ENCODE measurements around the gene LBHD1.
A peak's percentile ranks its signal among the peaks of the same experiment; 100 is the strongest.
"Not testable (repeated sequence)": the region's sequence is repeated elsewhere in the genome, so short reads cannot be mapped to it uniquely, and the experiment has no call there.

Gene LBHD1

DNA sequence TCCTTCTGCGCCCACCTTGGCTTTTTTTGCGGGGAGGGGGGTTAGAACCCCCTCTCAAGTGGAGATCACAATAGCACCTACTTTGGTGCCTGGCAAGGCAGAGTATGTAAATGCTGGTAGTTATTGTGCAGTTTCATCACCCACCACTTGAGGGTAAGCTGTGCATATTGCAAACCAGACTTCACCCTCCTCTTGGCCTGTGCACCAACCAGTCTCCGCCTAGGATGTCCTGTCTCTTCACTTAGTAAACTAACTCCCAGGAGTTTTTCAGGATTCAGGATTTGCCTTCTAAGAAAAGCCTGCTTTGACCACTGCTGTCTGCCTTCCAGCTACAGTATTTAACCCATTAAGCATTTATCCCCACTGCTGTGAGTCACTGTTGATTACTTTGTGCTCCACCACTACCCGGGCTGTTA, 8.8 kb upstream of the LBHD1 start:
- peak; percentile 64 for DNase-seq (ENCODE audit: low spot score)
- in situ Hi-C loops (cut with MboI; ENCODE audit: low sequenced_read_pairs, unreplicated experiment), result no loop called here
- TF ChIP-seq, protein P1, sequence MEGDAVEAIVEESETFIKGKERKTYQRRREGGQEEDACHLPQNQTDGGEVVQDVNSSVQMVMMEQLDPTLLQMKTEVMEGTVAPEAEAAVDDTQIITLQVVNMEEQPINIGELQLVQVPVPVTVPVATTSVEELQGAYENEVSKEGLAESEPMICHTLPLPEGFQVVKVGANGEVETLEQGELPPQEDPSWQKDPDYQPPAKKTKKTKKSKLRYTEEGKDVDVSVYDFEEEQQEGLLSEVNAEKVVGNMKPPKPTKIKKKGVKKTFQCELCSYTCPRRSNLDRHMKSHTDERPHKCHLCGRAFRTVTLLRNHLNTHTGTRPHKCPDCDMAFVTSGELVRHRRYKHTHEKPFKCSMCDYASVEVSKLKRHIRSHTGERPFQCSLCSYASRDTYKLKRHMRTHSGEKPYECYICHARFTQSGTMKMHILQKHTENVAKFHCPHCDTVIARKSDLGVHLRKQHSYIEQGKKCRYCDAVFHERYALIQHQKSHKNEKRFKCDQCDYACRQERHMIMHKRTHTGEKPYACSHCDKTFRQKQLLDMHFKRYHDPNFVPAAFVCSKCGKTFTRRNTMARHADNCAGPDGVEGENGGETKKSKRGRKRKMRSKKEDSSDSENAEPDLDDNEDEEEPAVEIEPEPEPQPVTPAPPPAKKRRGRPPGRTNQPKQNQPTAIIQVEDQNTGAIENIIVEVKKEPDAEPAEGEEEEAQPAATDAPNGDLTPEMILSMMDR (IDR thresholded peaks at IDR 0.05; ENCODE audit: borderline replicate concordance, control extremely low read depth, extremely low read depth, insufficient read depth, missing control alignments), result peak; percentile 28

DNA sequence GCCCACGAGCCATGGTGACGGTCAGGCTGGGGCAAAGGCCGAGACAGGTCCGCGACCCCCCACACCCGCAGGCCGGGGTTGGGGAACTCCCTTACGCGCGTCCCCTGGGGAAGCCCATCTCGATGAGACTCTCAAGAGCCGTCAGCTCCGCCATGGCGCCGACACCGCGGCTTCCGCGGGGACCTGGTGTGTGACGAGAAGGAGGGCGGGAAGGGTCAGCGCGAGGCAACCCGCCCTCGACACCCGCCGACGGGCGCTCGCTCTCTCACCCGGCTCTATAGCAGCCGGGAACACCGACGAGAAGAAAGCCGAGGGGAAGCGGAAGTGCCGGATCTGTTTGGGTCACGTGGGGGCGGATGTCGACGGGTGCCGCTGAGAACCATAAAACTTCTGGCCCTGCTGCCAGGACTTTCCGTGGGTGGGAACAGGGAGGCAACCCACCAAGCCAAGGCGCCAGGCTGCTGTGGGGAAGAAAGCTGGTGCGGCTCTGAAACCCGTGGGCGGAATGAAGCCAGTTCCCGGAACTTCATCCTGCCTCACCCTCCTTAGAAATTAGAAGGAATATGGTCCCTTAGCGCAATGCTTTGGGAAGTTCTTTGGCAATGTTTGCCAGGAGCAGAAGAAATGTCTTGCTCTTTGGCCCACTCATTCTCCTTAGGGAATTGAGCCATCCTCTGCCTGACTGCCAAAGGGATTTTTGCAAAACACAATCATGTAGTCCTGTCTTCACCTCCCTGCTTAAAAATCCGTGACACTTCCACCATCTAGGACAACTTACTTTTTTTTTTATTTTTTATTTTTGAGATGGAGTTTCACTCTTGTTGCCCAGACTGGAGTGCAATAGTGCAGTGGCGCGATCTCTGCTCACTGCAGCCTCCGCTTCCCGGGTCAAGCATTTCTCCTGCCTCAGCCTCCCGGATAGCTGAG, 7.0 kb upstream of the LBHD1 start, which contains the start of gene UBXN1:
UBXN1 (minus strand) TSS at position 304 of the 927 bp plus-strand sequence; CDS start at position 154, 150 bp downstream.
- TF ChIP-seq, protein P1 (IDR thresholded peaks at IDR 0.05; ENCODE audit: borderline replicate concordance, control extremely low read depth, extremely low read depth, insufficient read depth, missing control alignments), result no peak
- in situ Hi-C loops (cut with MboI; ENCODE audit: low sequenced_read_pairs, unreplicated experiment), result no loop called here
- DNase-seq (ENCODE audit: low spot score), result peak; percentile 94

DNA sequence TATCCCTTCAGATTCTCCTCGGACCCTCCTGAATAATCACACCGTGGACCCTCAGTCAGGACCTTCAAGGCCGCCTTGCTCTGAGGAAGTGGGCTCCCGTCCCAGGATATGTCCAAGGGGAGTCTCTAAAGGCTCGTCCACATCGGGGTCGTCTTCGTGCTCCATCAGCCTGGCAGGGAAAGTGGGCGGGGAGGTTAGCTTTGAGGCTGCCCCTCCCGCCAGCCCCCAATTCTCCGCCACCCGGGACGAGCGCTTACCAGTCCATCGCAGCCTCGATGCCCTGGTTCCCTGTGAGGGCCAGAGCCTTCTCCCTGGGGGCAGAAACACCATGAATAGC, 6.3 kb upstream of the LBHD1 start:
- TF ChIP-seq, protein P1 (IDR thresholded peaks at IDR 0.05; ENCODE audit: borderline replicate concordance, control extremely low read depth, extremely low read depth, insufficient read depth, missing control alignments), result no peak
- DNase-seq (ENCODE audit: low spot score), result no peak
- in situ Hi-C loops (cut with MboI; ENCODE audit: low sequenced_read_pairs, unreplicated experiment), result no loop called here

DNA sequence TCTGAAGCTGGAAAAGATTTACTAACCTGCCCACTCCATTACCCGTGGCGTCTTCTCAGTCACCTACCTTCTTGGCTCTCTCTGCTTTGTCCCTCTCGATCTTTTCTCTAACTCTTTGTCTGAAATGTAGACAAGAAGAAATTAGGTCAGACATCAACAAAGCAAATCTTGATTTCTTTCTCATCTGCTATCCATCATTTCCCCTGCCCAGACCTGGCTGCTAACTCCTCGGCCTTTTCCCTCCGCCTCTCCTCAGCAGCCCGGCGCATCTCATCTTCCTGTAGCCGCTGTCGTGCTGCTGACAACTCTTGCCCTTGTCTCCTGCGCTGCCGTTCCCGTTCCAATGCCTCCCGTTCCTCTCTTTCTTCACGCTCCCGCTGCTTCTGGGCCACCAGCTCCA, 5.6 kb upstream of the LBHD1 start:
- DNase-seq (ENCODE audit: low spot score), result no peak
- TF ChIP-seq, protein P1 (IDR thresholded peaks at IDR 0.05; ENCODE audit: borderline replicate concordance, control extremely low read depth, extremely low read depth, insufficient read depth, missing control alignments), result no peak
- in situ Hi-C loops (cut with MboI; ENCODE audit: low sequenced_read_pairs, unreplicated experiment), result no loop called here

DNA sequence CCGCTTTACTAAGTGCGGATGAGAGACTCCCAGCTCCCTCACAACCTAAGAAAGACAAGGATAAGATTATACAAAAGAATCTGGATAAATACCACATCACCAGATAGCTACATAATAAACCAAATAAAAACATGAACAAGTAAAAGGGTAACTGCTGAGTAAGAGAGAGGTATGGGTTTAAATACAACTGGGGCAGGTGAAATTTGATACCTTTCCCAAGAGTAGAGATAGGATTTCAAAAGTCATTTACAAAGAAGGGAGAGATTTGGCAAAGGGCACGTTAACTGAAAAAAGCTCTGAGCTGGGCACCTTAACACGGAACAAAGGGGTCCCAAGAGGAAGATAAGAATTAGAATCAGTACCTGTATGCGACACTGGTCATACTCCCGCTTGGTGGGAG, 5.1 kb upstream of the LBHD1 start:
- TF ChIP-seq, protein P1 (IDR thresholded peaks at IDR 0.05; ENCODE audit: borderline replicate concordance, control extremely low read depth, extremely low read depth, insufficient read depth, missing control alignments), result no peak
- in situ Hi-C loops (cut with MboI; ENCODE audit: low sequenced_read_pairs, unreplicated experiment), result no loop called here
- no peak for DNase-seq (ENCODE audit: low spot score)

DNA sequence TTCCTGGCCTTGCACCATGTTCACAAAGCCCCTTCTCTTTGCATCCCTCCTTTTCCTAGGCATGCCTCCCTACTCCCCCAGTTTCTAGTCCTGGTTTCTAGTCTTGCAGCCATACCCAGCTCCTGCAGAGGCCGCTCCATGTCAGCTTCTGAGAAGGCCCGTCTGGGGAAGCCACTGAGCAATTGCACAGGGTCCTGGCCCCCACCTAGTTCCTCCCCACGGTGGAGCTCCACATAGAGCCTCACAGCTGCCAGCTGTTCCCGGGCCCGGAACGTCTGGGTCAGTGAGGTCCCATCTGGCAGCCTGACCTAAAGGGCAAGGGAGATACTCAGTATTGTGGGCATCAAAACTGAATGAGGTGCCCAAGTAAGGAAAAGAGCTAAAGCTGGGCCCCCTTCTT, 4.6 kb upstream of the LBHD1 start:
- TF ChIP-seq, protein P1 (IDR thresholded peaks at IDR 0.05; ENCODE audit: borderline replicate concordance, control extremely low read depth, extremely low read depth, insufficient read depth, missing control alignments), result no peak
- DNase-seq (ENCODE audit: low spot score), result no peak
- in situ Hi-C loops (cut with MboI; ENCODE audit: low sequenced_read_pairs, unreplicated experiment), result no loop called here

DNA sequence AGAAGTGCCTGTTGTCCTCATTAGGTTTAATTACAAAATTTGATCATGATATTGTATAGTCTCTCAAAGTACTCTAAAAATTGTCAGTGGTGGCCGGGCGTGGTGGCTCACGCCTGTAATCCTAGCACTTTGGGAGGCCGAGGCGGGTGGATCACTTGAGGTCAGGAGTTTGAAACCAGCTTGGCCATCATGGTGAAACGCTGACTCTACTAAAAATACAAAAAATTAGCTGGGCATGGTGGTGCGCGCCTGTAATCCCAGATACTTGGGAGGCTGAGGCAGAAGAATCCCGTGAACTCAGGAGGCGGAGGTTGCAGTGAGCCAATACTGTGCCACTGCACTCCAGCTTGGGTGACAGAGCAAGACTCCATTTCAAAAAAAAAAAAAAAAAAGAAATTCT, 3.3 kb upstream of the LBHD1 start:
- DNase-seq (ENCODE audit: low spot score); in situ Hi-C loops (cut with MboI; ENCODE audit: low sequenced_read_pairs, unreplicated experiment): not testable (repeated sequence)
